Testis (tissue), 5 donors: Measurements from ENCODE around the gene ACTL8. TPM values are rescaled to one million over a fixed set of nuclear protein-coding genes. Genes with fewer than 3 reads are reported as not detected.
A peak's percentile ranks its signal among the peaks of the same experiment; 100 is the strongest.

Experiments
- DNase-seq: peaks from one replicate; pipeline ENCODE4 v3.0.0-alpha.2; 2019
- H3K27ac ChIP-seq, 2 donors: fragments of 200-600 bp; sonication (generic); one replicate each; pipeline ENCODE4 v1.5.1; 2019
- H3K27me3 ChIP-seq: fragments of 200-600 bp; sonication (generic); one replicate; pipeline ENCODE4 v1.5.1; 2019
- H3K36me3 ChIP-seq: fragments of 200-600 bp; sonication (generic); one replicate; pipeline ENCODE4 v1.5.1; 2017; ENCODE audit warnings: low read depth; ENCODE audit errors: missing control alignments
- H3K4me1 ChIP-seq: fragments of 200-600 bp; sonication (generic); one replicate; pipeline ENCODE4 v1.5.1; 2019
- H3K4me3 ChIP-seq, 2 donors: fragments of 200-600 bp; sonication (generic); one replicate each; pipeline ENCODE4 v1.5.1; 2017 to 2019
- H3K9me3 ChIP-seq: fragments of 200-600 bp; sonication (generic); one replicate; pipeline ENCODE4 v1.5.1; 2017
- CTCF ChIP-seq, 3 experiments: fragments of 450-650 bp in 2 of 3; fragments of 200-600 bp in 1 of 3; sonication (generic) in 1 of 3; IDR thresholded peaks; one replicate each; pipeline ENCODE4 v1.5.1; 2016 to 2019; ENCODE audit warnings: antibody characterized with exemption in 3 of 3, mild to moderate bottlenecking in 2 of 3, moderate library complexity in 1 of 3
- POLR2A ChIP-seq: fragments of 450-650 bp; IDR thresholded peaks from one replicate; pipeline ENCODE4 v1.6.1; 2017; ENCODE audit warnings: antibody characterized with exemption, mild to moderate bottlenecking, moderate library complexity
- WGBS, 2 donors: methylation state at CpG; one replicate each; pipeline ENCODE4 v1.1.5; 2018; 5-methylcytosine and 5-hydroxymethylcytosine counted together
- intact Hi-C: fragments of 100-400 bp; cut with DNase I; formaldehyde crosslinking; loops from one replicate; pipeline ENCODE4 v1.15.1; 2023; ENCODE audit warnings: low total_unique reads
- long read RNA-seq, 2 donors: transcript quantifications; one replicate each; lab custom pipeline, GENCODE V29; 2026
- polyA plus RNA-seq: library from polyadenylated mRNA; stranded (reverse); fragments of 350-450 nt; fragmentation: Illumina TruSeq; extraction: RNeasy Lipid Tissue Mini Kit (QIAGEN cat#74804); gene quantifications from one replicate; pipeline ENCODE4 v1.2.3, GENCODE V29; 2014; ENCODE audit warnings: low read depth, low replicate concordance; ENCODE audit not compliant: insufficient read depth
- total RNA-seq, 2 donors: library from RNA; depleted of rRNA; stranded (reverse); fragments of >200 nt; gene quantifications; one replicate each; pipeline ENCODE4 v1.2.3, GENCODE V29; 2016

ACTL8 gene
- total RNA-seq (10 to 100 TPM; 10.9 to 12.6 TPM), polyA plus RNA-seq (12.8 TPM)
- long read RNA-seq, donor 1, result 0 reads
- long read RNA-seq, donor 2, result 0 reads

- H3K9me3 ChIP-seq, result no peaks in the 10 kb centered on the region
- no peak for TF ChIP-seq POLR2A
- peak; percentile 43 to 80 (median 53) for TF ChIP-seq CTCF (IDR thresholded peaks at IDR 0.05)
- H3K4me3 ChIP-seq, result peak within 1 kb of the TSS in 1 of 2 donors; percentile 20
- intact Hi-C loops, result no loop called here
- H3K27me3 ChIP-seq, result no peaks in the 10 kb centered on the region
- peak; percentile 73 for DNase-seq
- WGBS, 2 donors, result 43 to 49% methylated on average over 12 of the region's 12 CpGs
- no peaks in the 10 kb centered on the region for H3K4me1 ChIP-seq
- no peak within 1 kb of the TSS for H3K27ac ChIP-seq
- no peaks in the 10 kb centered on the region for H3K36me3 ChIP-seq
These were observed at the start of gene ACTL8 for GRCh38 chr1:17755120-17755519. Gene ACTL8, plus strand, starts transcription at chr1:17755333. Its CDS starts 67,676 bp downstream, at chr1:17823009.

- no peaks in the 10 kb centered on the region for H3K27me3 ChIP-seq
- no peak overlapping the region for H3K27ac ChIP-seq
- TF ChIP-seq CTCF (IDR thresholded peaks at IDR 0.05) (no peak), POLR2A (no peak)
- H3K36me3 ChIP-seq, result no peaks in the 10 kb centered on the region
- no peaks in the 10 kb centered on the region for H3K4me1 ChIP-seq
- H3K9me3 ChIP-seq, result no peaks in the 10 kb centered on the region
- intact Hi-C loops, result no loop called here
- no peak overlapping the region for H3K4me3 ChIP-seq
- WGBS, 2 donors, result 76 to 81% methylated on average over 10 of the region's 10 CpGs
- DNase-seq, result no peak
These were observed 48.7 kb upstream of the ACTL8 start for GRCh38 chr1:17706445-17706844.

- no peak for DNase-seq
- Histone ChIP-seq H3K4me3 (no peak overlapping the region), H3K27me3 (no peaks in the 10 kb centered on the region), H3K9me3 (no peaks in the 10 kb centered on the region), H3K4me1 (peaks cover 6% of the 10 kb centered on the region), H3K27ac (no peak overlapping the region), H3K36me3 (no peaks in the 10 kb centered on the region)
- TF ChIP-seq POLR2A (no peak), CTCF (IDR thresholded peaks at IDR 0.05) (no peak)
- WGBS, 2 donors, result 86 to 94% methylated on average over 3 of the region's 3 CpGs
- intact Hi-C loops, result no loop called here
These were observed 45.2 kb upstream of the ACTL8 start for GRCh38 chr1:17709981-17710380.

GRCh38 chr1:17710889-17711576 lies 44.1 kb upstream of the ACTL8 start:
- no peak for TF ChIP-seq CTCF (IDR thresholded peaks at IDR 0.05)
- no peak for TF ChIP-seq POLR2A
- no peak for DNase-seq
- no peak overlapping the region for H3K27ac ChIP-seq
- no peaks in the 10 kb centered on the region for H3K27me3 ChIP-seq
- H3K4me3 ChIP-seq, result no peak overlapping the region
- peaks cover 6% of the 10 kb centered on the region for H3K4me1 ChIP-seq
- intact Hi-C loops, result no loop called here
- WGBS, 2 donors, result 87 to 92% methylated on average over 4 of the region's 4 CpGs
- no peaks in the 10 kb centered on the region for H3K9me3 ChIP-seq
- H3K36me3 ChIP-seq, result no peaks in the 10 kb centered on the region

GRCh38 chr1:17711577-17711910 lies 43.6 kb upstream of the ACTL8 start:
- intact Hi-C loops, result no loop called here
- Histone ChIP-seq H3K27me3 (no peaks in the 10 kb centered on the region), H3K4me3 (no peak overlapping the region), H3K4me1 (peaks cover 6% of the 10 kb centered on the region), H3K27ac (peak overlapping the region in 1 of 2 donors; percentile 1), H3K9me3 (no peaks in the 10 kb centered on the region), H3K36me3 (no peaks in the 10 kb centered on the region)
- DNase-seq, result no peak
- TF ChIP-seq CTCF (IDR thresholded peaks at IDR 0.05), result no peak
- TF ChIP-seq POLR2A, result no peak
